NCI-H2196 treated with DMSO at 0.1 percent for 48 hours (cell line): Measurements from ENCODE around the gene GIMAP4.
"Not testable (repeated sequence)": the region's sequence is repeated elsewhere in the genome, so short reads cannot be mapped to it uniquely, and the experiment has no call there.

Experiments
- DNase-seq: peaks from one replicate; lab custom pipeline; 2025; ENCODE audit not compliant: unreplicated experiment; lab: John Stamatoyannopoulos, UW

GIMAP4 gene

GRCh38 chr7:150579979-150580637 lies 12.9 kb downstream of the GIMAP4 start:
- DNase-seq, result not testable (repeated sequence)

GRCh38 chr7:150580638-150581394 lies 13.6 kb downstream of the GIMAP4 start:
- DNase-seq, result no peak

- DNase-seq, result no peak
Measured at GRCh38 chr7:150585199-150585598, 18.0 kb downstream of the GIMAP4 start.

- DNase-seq, result no peak
Measured at GRCh38 chr7:150586068-150586784, 19.0 kb downstream of the GIMAP4 start.

GRCh38 chr7:150586785-150587152 lies 19.6 kb downstream of the GIMAP4 start:
- no peak for DNase-seq

GRCh38 chr7:150587551-150587950 lies 20.4 kb downstream of the GIMAP4 start:
- DNase-seq, result no peak

GRCh38 chr7:150594805-150595204 lies 27.6 kb downstream of the GIMAP4 start:
- DNase-seq, result no peak

GRCh38 chr7:150595361-150595760 lies 28.2 kb downstream of the GIMAP4 start:
- no peak for DNase-seq

- not testable (repeated sequence) for DNase-seq
Measured at GRCh38 chr7:150603600-150603999, 36.4 kb downstream of the GIMAP4 start.

- no peak for DNase-seq
Measured at GRCh38 chr7:150610233-150610632, 43.0 kb downstream of the GIMAP4 start.

- DNase-seq, result no peak
Measured at GRCh38 chr7:150612925-150613324, 45.7 kb downstream of the GIMAP4 start.

- no peak for DNase-seq
Measured at GRCh38 chr7:150613880-150614279, 46.7 kb downstream of the GIMAP4 start.

GRCh38 chr7:150614426-150614825 lies 47.2 kb downstream of the GIMAP4 start:
- DNase-seq, result not testable (repeated sequence)

- DNase-seq, result not testable (repeated sequence)
Measured at GRCh38 chr7:150615221-150615755, 48.1 kb downstream of the GIMAP4 start.

- no peak for DNase-seq
Measured at GRCh38 chr7:150620061-150620460, 52.9 kb downstream of the GIMAP4 start.

- DNase-seq, result no peak
Measured at GRCh38 chr7:150620617-150621371, 53.6 kb downstream of the GIMAP4 start.

GRCh38 chr7:150621376-150621775 lies 54.2 kb downstream of the GIMAP4 start:
- DNase-seq, result no peak
